ENCODE measurements around the gene DDX56.
"Not testable (repeated sequence)": the region's sequence is repeated elsewhere in the genome, so short reads cannot be mapped to it uniquely, and the experiment has no call there.

The DDX56 gene

GRCh38 chr7:44552473-44553005, 21.2 kb downstream of the DDX56 start:
- not testable (repeated sequence) for H3K36me3 ChIP-seq (ENCODE audit: control insufficient read depth, insufficient read depth, low read length); H3K9ac ChIP-seq (ENCODE audit: low read length); H3K27me3 ChIP-seq (ENCODE audit: control insufficient read depth, insufficient read depth, low read length); H3K4me1 ChIP-seq (ENCODE audit: control insufficient read depth, insufficient read depth, low read length); H3K9me3 ChIP-seq (ENCODE audit: control insufficient read depth, low read length); H3K4me3 ChIP-seq (ENCODE audit: low read length)

GRCh38 chr7:44549457-44549856, 24.3 kb downstream of the DDX56 start:
- no peak overlapping the region for H3K9ac ChIP-seq (ENCODE audit: low read length)
- H3K36me3 ChIP-seq (ENCODE audit: control insufficient read depth, insufficient read depth, low read length) = no peaks in the 10 kb centered on the region
- no peaks in the 10 kb centered on the region for H3K9me3 ChIP-seq (ENCODE audit: control insufficient read depth, low read length)
- no peaks in the 10 kb centered on the region for H3K27me3 ChIP-seq (ENCODE audit: control insufficient read depth, insufficient read depth, low read length)
- peaks cover 10% of the 10 kb centered on the region for H3K4me1 ChIP-seq (ENCODE audit: control insufficient read depth, insufficient read depth, low read length)
- H3K4me3 ChIP-seq (ENCODE audit: low read length) = no peak overlapping the region

DNA sequence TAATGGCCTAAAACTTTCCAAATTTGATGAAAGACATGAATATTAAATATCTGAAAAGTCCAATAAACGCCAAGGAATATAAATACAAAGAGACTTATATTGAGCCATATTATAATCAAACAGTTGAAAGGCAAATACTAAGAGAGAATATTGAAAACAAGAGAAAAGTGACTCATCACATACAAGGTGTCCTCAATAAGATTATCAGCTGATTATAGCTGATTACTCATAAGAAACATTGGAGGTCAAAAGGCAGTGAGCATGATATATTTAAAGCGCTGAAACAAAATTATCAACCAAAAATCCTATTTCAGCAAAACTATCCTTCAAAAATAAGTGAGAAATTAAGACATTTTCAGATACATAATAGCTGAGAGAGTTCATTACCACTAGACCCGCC, 24.8 kb downstream of the DDX56 start:
- Histone ChIP-seq H3K36me3 (ENCODE audit: control insufficient read depth, insufficient read depth, low read length) (no peaks in the 10 kb centered on the region), H3K9ac (ENCODE audit: low read length) (no peak overlapping the region), H3K9me3 (ENCODE audit: control insufficient read depth, low read length) (no peaks in the 10 kb centered on the region), H3K4me1 (ENCODE audit: control insufficient read depth, insufficient read depth, low read length) (peaks cover 15% of the 10 kb centered on the region), H3K27me3 (ENCODE audit: control insufficient read depth, insufficient read depth, low read length) (no peaks in the 10 kb centered on the region), H3K4me3 (ENCODE audit: low read length) (no peak overlapping the region)

DNA sequence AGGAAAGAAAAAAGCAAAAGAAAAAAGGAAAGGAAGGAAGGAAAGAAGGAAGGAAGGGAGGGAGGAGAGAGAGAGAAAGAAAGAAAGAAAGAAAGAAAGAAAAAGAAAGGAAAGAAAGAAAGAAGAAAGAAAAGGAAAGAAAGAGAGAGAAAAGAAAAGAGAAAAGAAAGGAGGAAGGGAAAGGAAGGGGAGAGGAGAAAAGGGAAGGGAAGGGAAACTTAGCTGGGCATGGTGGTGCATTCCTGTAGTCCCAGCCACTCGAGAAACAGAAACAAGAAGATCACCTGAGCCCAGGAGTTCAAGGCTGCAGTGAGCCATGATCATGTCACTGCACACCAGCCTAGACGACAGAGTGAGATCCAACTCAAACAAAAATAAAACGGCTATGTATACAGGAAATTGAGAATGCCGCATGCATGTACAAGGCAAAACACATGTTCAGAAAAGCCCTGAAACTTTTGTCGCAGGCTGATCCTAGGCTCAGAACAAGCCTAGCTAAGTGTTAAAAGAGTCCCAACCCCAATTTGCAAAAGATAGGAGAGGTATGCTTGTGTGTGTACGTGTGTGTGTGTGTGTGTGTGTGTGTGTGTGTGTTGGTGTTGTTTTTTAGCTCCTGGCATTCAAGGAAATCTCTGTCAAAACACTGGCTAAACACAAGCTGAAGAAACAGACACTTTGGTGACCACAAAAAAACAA, 26.0 kb downstream of the DDX56 start:
- Histone ChIP-seq H3K36me3 (ENCODE audit: control insufficient read depth, insufficient read depth, low read length) (no peaks in the 10 kb centered on the region), H3K4me1 (ENCODE audit: control insufficient read depth, insufficient read depth, low read length) (peaks cover 24% of the 10 kb centered on the region), H3K9me3 (ENCODE audit: control insufficient read depth, low read length) (no peaks in the 10 kb centered on the region), H3K9ac (ENCODE audit: low read length) (no peak overlapping the region), H3K4me3 (ENCODE audit: low read length) (no peak overlapping the region), H3K27me3 (ENCODE audit: control insufficient read depth, insufficient read depth, low read length) (no peaks in the 10 kb centered on the region)

DNA sequence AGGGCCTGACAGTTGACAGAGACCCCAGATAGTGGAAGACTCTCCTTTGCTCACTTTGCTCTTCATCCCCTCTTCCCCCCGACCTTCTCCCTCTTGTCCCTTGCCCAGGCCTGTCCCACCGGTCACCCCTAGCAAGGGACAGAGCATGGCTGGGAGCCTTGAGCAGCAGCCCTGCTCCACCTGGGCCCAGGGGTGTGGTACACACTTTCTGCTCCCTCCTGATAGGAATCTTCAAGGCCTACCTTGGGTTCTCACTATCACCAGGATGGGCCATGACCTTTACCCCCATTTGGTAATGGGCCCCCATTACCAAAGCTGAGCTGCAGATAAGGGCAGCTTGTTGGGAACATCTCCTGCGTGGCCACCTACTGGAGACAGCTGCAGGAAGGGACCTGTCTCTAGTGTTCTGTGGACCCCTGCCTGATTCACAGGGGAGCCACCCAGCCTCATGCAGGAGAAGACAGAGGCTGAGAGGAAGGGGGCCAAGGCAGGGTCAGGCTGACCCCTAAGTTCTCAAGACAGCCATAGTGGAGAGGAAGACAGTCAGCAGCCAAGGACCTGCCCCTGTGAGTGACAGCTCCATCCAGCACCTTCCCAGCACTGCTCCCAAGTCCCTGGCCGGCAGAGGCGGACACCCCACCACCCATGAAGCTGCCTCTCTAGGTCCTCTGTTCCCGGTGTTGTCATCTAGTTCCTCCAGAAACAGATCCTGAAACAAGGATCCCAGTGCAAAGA, 31.7 kb downstream of the DDX56 start:
- no peaks in the 10 kb centered on the region for H3K36me3 ChIP-seq (ENCODE audit: control insufficient read depth, insufficient read depth, low read length)
- peak overlapping the region; percentile 21 for H3K4me3 ChIP-seq (ENCODE audit: low read length)
- peaks cover 38% of the 10 kb centered on the region for H3K4me1 ChIP-seq (ENCODE audit: control insufficient read depth, insufficient read depth, low read length)
- H3K9ac ChIP-seq (ENCODE audit: low read length) = peak overlapping the region; percentile 18
- H3K27me3 ChIP-seq (ENCODE audit: control insufficient read depth, insufficient read depth, low read length) = no peaks in the 10 kb centered on the region
- no peaks in the 10 kb centered on the region for H3K9me3 ChIP-seq (ENCODE audit: control insufficient read depth, low read length)

- Histone ChIP-seq H3K9me3 (ENCODE audit: control insufficient read depth, low read length) (no peaks in the 10 kb centered on the region), H3K27me3 (ENCODE audit: control insufficient read depth, insufficient read depth, low read length) (no peaks in the 10 kb centered on the region), H3K36me3 (ENCODE audit: control insufficient read depth, insufficient read depth, low read length) (no peaks in the 10 kb centered on the region), H3K4me1 (ENCODE audit: control insufficient read depth, insufficient read depth, low read length) (peaks cover 38% of the 10 kb centered on the region), H3K9ac (ENCODE audit: low read length) (peak within 1 kb of the TSS; percentile 36), H3K4me3 (ENCODE audit: low read length) (peak within 1 kb of the TSS; percentile 21)
These were observed 32.5 kb downstream of the DDX56 start, which contains the start of gene NPC1L1 for GRCh38 chr7:44541028-44541869. Gene NPC1L1 (minus strand): TSS chr7:44541330. CDS start chr7:44541259, 71 bp downstream.

DNA sequence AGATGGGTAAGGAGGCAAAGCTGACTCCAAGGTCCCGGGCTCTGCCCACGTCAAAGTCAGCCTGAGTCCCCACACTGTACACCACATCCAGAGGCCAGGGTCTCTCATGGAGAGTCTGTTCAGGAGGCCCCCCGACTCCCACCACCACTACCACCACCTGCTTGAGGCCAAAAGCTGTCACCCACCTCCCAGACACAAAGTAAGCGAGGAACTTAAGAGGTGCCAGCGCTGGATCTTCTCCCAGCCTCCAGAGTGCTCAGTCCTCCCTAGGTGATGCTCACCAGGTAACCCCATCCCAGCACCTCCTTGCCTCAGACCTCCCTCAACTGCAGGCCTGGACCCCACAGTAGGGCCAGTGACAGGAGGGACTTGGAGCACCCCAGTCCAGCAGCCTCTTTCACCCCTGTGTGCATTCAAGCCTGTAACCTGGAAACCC, 33.1 kb downstream of the DDX56 start:
- H3K36me3 ChIP-seq (ENCODE audit: control insufficient read depth, insufficient read depth, low read length) = no peaks in the 10 kb centered on the region
- H3K9ac ChIP-seq (ENCODE audit: low read length) = peak overlapping the region; percentile 36
- H3K27me3 ChIP-seq (ENCODE audit: control insufficient read depth, insufficient read depth, low read length) = no peaks in the 10 kb centered on the region
- peaks cover 38% of the 10 kb centered on the region for H3K4me1 ChIP-seq (ENCODE audit: control insufficient read depth, insufficient read depth, low read length)
- no peak overlapping the region for H3K4me3 ChIP-seq (ENCODE audit: low read length)
- H3K9me3 ChIP-seq (ENCODE audit: control insufficient read depth, low read length) = no peaks in the 10 kb centered on the region

GRCh38 chr7:44539669-44540506, 33.8 kb downstream of the DDX56 start:
- H3K4me3 ChIP-seq (ENCODE audit: low read length) = no peak overlapping the region
- peaks cover 38% of the 10 kb centered on the region for H3K4me1 ChIP-seq (ENCODE audit: control insufficient read depth, insufficient read depth, low read length)
- no peaks in the 10 kb centered on the region for H3K9me3 ChIP-seq (ENCODE audit: control insufficient read depth, low read length)
- H3K36me3 ChIP-seq (ENCODE audit: control insufficient read depth, insufficient read depth, low read length) = no peaks in the 10 kb centered on the region
- no peaks in the 10 kb centered on the region for H3K27me3 ChIP-seq (ENCODE audit: control insufficient read depth, insufficient read depth, low read length)
- no peak overlapping the region for H3K9ac ChIP-seq (ENCODE audit: low read length)

DNA sequence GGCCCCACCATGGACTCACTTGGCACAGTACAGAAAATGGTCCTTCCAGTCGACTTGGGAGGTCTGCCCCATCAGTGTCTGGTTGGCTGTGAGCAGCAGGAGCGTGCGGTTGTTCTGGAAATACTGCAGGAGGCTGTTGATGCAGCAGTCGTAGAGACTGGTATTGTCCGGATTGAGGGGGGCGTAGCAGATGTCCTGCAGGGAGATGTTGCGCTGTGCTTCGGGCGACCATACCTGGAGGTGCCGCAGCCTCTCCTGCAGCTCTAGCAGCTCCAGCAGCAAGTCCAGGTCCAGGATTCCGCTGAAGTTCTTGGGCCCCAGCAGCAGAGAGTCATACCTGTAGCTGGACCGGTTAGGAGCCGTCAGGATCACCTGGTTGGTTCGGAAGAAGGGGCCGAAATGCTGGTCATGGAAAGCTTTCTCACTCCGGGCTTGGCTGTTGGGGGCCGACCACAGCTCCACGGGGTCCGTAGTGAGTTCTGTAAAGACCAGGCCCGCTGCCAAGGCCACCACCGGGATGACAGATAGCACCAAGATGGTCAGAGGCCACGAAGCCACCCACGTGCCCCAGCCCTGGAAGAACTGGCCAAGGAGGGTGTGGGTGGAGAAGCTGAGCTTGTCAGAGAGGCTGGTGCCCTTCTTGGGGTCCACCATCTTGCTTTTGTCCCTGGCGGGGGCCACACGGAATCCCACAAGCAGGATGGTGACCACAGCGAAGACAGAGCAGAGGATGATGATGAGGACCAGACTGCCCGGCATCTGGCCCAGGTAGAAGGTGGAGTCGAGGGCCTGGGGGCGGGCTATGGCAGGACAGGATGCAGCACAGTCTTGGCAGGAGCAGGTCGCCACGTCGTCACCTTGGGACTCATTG, 34.7 kb downstream of the DDX56 start:
- no peaks in the 10 kb centered on the region for H3K36me3 ChIP-seq (ENCODE audit: control insufficient read depth, insufficient read depth, low read length)
- H3K4me1 ChIP-seq (ENCODE audit: control insufficient read depth, insufficient read depth, low read length) = peaks cover 39% of the 10 kb centered on the region
- H3K9me3 ChIP-seq (ENCODE audit: control insufficient read depth, low read length) = no peaks in the 10 kb centered on the region
- no peaks in the 10 kb centered on the region for H3K27me3 ChIP-seq (ENCODE audit: control insufficient read depth, insufficient read depth, low read length)
- H3K9ac ChIP-seq (ENCODE audit: low read length) = no peak overlapping the region
- H3K4me3 ChIP-seq (ENCODE audit: low read length) = no peak overlapping the region

DNA sequence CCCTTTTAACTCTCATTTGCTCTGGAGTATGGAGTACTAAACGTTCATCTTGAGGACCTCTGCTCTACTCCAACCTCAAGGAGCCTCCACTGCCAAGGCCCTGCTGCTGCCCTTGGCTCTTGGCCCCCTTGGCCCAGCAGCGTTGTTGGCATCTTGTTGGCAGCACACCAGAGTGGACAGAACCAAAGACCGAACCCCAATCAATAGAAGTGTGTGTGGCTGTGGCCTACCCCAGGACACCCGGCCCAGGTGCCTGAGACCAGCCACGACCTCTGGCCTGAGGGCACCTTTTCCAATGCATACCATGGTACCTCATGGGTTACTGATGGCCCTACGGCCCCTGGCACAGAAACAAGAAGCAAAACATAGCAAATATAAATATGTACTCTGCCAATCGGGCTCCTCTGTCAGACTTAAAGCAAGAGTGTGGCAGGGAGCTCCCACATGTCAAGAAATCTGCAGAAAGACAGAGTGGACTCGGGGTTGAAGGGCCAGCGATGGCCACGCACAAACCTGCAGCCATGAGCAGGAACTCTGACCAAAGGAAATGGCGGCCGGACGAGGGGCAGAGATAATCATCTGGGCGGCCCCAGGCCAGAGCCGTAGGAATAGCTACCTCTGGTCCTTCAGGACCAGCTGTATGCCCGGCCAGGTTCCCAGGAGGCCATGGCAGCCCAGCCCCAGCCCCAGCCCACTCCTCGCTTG, 35.5 kb downstream of the DDX56 start:
- no peak overlapping the region for H3K9ac ChIP-seq (ENCODE audit: low read length)
- H3K4me1 ChIP-seq (ENCODE audit: control insufficient read depth, insufficient read depth, low read length) = peaks cover 40% of the 10 kb centered on the region
- no peak overlapping the region for H3K4me3 ChIP-seq (ENCODE audit: low read length)
- no peaks in the 10 kb centered on the region for H3K9me3 ChIP-seq (ENCODE audit: control insufficient read depth, low read length)
- no peaks in the 10 kb centered on the region for H3K36me3 ChIP-seq (ENCODE audit: control insufficient read depth, insufficient read depth, low read length)
- no peaks in the 10 kb centered on the region for H3K27me3 ChIP-seq (ENCODE audit: control insufficient read depth, insufficient read depth, low read length)
